GM15510 (cell line): ENCODE measurements around the gene TMEM107.
A peak's percentile ranks its signal among the peaks of the same experiment; 100 is the strongest.

ENCODE experiments used
- POLR2A ChIP-seq: IDR thresholded peaks from 3 replicates; pipeline ENCODE4 v1.6.1; 2011; ENCODE audit warnings: borderline replicate concordance; ENCODE audit not compliant: insufficient read length; ENCODE audit errors: extremely low read depth

The TMEM107 gene

DNA sequence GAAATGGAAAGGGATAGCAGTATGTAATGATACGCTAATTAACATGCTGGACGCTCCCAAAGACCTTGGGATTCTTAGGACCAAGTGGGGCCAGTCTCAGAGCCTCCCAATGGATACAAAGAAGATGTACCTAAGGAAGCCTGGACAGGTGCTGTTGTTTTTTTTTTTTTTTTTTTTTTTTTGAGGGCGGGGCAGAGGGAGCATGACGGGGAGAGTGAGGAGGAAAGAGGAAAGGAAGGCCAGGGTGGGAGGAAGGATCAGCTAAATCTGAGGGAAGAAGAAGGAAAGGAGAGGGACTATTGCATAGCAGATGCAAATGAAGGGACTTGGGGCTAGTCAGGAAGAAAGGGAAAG, 16.0 kb downstream of the TMEM107 start:
- no peak for TF ChIP-seq POLR2A

DNA sequence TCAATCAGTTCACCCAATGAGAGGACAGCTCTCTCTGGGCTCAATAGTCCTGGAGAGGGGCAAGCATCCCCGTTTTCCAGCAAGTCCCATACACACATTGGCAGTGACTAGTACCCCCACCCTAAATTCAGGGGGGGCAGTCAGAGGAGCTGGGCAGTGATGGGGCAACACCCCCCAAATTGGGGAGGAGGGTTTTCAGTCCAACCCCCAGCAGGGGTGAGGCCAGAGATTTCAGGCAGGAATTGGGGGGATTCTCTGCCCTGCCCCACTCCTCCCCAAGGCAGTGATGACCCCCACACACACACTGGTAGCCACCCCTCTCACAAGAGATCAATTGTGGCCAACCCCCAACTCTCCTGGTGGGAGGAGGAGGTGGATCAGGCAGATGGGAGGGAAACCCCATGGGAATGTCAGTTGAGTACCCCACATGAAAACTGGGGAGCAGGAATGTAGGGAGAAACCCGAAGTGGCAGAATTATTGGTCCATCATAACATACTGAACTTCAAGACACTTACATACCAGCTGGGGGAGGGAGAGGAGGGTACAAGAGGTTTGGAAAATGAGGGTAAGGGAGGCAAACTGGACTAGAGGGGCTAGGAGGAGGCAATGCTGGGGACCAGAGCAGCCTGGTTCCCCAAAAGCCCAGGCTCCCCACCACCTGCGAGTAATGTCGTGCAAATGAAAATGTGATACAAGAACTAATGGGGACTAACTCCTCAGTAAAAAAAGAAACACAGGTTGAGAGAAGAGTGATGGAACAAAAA, 16.5 kb downstream of the TMEM107 start:
- TF ChIP-seq POLR2A = no peak

DNA sequence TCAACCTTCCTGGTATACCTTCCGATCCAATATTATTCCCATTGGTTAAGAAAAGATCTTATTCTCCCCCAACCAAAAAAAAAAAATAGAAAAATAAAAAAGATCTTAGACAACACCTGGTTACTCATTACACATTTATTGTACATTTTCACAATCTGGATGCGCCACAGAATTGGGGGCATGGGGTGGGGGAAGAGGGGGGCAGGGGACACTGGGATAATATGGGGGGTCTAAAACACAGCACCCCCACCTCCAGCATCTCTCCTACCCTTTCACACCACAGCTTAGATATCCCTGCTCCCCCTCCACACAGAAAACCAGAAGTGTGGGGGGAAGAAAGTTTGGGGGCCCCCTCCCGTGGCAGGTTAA, 17.2 kb downstream of the TMEM107 start:
- TF ChIP-seq POLR2A = no peak

DNA sequence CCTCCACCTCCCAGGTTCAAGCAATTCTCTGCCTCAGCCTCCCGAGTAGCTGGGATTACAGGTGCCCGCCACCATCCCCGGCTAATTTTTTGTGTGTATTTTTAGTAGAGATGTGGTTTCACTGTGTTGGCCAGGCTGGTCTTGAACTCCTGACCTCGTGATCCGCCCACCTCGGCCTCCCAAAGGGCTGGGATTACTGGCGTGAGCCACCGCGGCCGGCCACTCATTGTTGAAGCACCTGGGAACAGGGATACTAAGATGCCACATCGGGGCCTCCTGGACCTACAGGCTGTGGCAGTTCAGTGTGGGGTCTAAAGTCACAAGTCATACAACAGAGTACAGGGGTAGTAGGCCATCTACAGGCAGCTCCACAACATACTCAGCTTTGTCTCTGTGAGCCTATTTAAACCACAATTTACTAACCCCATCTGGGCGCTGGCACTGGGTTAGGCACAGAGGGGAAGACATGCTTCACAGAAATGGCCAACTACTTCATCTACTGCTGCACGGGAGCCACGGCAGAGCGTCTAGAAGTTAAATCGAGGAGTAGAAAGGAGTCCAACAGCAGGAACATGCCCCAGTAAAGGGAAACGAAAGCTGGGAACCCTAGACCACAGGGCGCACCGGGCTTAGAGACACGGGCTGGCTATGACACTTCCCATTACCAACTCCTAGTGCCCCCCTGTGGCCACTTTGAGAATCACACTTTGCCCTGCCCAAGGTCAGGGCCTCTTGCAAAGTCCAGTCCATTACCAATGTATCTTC, 17.7 kb downstream of the TMEM107 start:
- no peak for TF ChIP-seq POLR2A

DNA sequence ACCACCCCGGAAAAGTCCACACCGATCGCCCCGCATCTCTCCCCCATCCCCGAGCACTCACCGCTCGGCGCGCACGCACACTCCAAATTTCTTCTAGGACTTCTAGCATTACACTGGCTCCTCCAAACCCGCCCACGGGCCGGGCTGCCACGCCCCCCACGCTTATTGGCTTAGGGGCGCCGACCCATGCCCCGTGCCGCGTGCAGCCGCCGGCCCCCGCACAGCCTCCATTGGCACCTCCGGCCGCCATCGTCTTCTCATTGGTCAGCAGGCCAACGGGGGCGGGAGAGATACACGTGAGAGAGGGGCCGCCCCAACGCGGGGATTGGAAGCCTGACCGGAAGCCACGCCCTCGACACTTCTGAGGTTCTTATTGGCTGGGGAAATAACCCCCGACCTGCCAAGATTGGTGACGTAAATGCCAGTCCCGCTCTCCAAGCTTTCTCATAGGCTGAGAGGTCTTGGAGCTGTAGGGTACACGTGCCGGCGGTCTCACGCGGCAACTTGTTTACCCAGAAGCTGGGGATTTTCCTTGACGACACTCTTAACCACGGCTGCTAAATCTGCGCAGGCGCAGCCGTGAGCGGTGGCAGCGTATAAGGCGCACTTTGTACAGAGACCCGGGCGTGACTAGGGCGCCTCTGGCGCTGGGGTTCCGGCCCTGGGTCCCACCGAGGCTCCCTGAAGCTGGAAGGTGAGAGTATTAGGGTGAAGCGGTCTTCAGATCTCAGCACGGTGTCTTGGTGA, 19.8 kb downstream of the TMEM107 start:
- peak; percentile 66 for TF ChIP-seq POLR2A

DNA sequence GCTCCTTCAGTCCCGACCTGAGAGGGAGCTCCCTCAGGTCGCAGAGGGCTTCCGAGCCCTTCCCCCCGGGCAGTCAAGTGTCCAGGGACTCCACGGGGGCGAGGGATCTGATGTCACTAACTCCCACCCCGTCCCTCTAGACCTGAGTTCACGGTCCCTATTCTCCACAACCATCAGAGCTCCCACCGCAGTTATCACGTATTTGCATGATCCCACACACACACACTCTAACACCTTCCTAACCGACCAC, 20.3 kb downstream of the TMEM107 start:
- TF ChIP-seq POLR2A = no peak

DNA sequence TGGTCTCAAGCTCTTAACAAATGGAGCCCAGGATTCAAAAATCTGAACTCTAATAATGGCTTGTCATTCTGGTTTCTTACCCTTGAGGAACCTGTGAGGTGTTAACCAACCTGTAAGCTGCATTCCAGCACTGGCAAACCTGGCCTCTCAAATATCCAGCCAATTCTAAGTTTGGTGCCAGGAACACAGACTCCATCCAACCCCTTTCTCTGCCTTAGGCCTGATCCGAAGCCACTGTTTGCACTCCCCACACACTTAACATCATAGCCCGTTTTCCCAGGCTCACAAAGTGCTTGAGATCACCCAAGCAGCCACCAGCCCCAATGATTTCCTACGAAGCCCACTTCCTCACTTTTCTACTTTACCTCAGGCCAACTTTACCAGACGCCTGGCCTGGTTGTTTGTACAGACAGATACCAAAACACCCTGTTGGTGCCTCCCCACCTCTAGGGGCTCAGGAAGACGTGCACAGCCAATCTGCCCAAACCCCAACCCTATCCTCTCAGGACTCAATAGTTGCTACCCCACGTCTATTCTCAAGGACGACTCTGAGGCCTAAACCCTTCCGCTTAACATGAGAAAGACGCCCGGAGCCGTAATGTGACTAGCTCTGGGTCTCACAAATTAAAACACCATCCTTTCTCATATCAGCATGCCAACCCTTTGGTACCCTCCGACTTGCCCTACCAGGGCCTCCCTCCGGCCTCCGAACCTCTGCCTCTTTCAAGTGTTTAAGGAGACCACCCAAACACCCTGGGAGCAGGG, 20.8 kb downstream of the TMEM107 start:
- no peak for TF ChIP-seq POLR2A

DNA sequence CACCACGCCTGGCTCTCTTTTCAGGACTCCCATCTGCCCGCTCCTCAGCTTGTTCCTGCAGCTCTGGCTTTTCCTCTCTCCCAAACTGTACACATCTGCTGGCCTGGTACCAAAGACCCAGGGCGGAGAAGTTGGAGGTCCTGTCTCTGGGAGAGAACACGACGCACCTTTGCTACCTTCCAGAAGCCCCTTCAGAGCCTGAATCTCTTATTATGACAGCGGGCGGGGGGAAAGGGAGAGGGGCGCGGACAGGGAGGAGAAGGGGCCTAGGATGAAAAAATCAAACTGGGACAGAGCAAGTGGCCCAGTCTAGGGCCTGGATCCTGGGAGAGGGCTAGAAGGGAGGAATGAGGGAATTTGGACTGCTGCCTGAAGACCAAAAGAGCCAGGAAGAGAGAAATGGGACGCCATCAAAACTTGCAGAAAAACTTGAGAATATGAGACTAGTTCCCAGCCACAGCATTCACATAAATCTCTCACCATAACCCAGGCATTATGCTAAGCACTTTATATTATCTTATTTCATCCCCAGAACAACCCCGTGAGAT, 21.5 kb downstream of the TMEM107 start:
- TF ChIP-seq POLR2A = no peak

DNA sequence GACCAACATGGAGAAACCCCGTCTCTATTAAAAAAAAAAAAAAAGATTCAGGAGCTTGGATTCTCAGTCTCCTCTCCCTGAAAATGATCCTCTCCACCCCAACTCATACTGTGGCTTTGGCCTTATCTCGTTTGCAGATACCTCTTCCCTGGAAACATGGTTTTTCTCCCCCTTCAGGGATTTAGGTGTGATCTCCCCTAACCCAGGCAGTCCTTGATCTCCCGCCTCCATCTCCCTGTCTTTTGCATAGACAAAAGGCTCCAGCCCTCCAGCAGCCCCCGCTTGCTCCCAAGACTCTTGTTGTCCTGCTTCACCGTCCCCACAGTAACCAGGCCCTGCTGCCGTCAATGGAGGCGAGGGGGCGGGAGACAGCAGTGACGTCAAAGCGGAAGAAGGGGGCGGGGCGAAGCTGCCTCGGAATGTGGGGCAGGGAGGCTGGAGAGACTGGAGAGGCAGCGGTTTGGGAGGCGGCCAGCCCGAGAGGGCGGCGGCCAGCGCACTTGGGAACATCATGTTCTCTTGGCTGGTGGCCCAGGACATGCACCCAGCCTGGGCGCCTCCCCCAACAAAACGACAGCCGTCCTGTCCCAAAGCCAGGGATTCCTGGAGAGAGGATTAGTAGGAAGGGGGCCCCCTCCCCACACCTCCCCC, 22.1 kb downstream of the TMEM107 start:
- peak; percentile 30 for TF ChIP-seq POLR2A

DNA sequence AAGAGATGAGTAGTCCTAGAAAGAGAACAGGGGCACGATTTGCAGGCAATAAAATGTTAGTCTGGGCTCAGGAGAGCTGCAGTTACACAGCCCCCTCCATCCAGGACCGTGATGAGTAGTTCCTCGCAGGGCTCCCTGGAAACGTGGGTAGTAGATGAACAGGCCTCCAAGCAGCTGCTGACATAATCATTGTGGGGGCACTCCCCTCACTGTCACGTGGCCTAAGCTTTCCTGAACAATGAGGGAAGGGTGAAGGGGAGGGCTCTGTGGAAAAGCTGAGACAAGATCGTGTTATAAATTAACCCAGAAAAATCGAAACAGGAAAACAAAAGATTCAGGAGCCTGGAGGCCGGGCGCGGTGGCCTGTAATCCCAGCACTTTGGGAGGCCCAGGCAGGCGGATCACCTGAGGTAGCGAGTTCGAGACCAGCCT, 22.6 kb downstream of the TMEM107 start:
- no peak for TF ChIP-seq POLR2A

DNA sequence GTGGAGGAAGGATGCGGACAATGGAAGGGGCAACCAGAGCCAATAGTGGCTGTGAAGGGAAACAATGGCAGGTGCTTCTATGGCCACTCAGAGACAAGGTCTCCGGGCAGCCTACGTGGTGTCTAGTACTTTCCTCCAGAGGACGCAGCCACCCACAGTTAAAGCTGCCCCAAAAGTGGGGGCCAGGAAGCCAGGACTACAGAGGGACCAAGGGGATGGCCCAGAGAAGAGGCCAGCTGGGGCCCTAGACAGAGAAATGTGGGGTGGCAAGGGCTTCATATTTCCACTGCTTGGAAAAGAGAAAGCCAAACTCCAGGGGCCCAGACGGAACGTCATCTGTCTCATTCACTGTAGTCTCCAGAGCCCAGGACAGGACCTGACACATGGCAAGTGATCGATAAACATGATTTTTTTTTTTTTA, 23.1 kb downstream of the TMEM107 start:
- no peak for TF ChIP-seq POLR2A

DNA sequence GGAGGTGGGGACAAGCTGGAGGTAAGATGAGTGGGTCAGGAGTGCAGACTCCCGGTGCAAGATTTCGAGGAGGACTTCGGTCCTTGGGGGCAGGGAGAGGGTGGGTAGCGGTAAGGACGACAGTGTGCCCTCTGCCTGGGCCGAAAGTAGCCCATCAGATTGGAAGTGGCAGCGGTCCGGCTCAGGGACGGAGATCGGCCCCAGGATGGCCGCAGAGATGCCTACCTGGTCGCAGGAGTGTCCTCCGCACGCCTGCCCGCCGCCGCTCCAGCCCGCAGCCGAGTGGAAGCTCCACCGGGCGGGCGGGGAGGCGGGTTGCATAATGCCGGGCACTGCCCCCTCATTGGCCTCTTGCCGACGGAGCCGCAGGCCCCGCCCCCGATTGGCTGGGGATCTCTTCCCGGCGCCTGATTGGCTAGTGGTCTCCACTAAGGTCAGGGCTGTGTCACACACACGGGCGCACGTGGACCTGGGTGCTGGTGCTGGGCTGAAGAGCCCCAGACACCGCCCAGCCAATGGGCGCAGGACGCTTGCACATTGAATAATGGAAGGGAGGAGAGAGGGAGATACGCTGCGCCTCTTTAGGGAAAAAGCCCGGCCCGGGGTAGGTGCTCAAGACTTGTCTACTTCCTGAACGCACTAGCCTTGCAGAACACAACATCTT, 23.9 kb downstream of the TMEM107 start, which contains the start of gene PER1:
Gene PER1 (minus strand): TSS at position 293 of the 664 bp plus-strand sequence. CDS start 1,698 bp downstream, outside the sequence.
- peak; percentile 84 for TF ChIP-seq POLR2A

DNA sequence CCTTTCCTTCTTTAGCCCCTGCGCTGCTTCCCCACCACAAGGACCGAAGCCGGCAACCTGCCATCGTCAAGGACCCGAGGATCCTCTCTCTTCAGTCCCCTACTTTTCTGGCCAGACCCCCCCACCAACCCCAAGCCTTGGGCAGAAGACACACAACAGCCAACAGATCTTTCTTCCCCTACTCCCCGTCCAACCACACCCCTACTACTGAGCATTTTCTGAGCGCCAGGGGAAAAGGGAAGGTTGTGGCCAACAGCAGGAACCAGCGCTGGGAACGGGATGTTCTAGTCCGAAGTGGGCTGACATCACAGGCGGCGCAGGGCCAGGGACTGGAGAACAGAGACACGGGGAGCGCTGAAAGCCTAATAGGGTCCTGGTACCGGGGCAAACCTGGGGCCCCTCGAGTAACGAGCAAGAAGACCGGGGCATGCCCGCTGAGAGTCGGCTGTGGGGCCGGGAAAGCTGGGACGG, 24.5 kb downstream of the TMEM107 start:
- no peak for TF ChIP-seq POLR2A
